Kidney (tissue), 14 donors: ENCODE results near the gene BTC. TPM values are rescaled to one million over a fixed set of nuclear protein-coding genes. Genes with fewer than 3 reads are reported as not detected.
"Not testable (repeated sequence)": the region's sequence is repeated elsewhere in the genome, so short reads cannot be mapped to it uniquely, and the experiment has no call there.

Experiments used
- DNase-seq, 5 donors: peaks; one replicate each; pipeline ENCODE4 v3.0.0-alpha.2; 2013 to 2020
- FAIRE-seq: peaks from 2 replicates; lab custom pipeline; 2012; peaks lifted over from hg19 to GRCh38; lab: Jason Lieb, UNC
- H3K27ac ChIP-seq, 2 donors: one replicate each; pipeline ENCODE4 v1.7.0; 2013; ENCODE audit warnings: low read depth in 2 of 2, low read length in 2 of 2, inconsistent platforms in 1 of 2
- H3K27me3 ChIP-seq: one replicate; pipeline ENCODE4 v1.7.1; 2013; ENCODE audit warnings: low read length, inconsistent platforms; ENCODE audit not compliant: control insufficient read depth, insufficient read depth
- H3K36me3 ChIP-seq, 3 donors: one replicate each; pipeline versions ENCODE4 v1.7.0 to v1.7.1; 2013; ENCODE audit warnings: low read length in 3 of 3, control low read depth in 1 of 3, inconsistent platforms in 1 of 3; ENCODE audit not compliant: insufficient read depth in 3 of 3, control insufficient read depth in 2 of 3
- H3K4me1 ChIP-seq, 3 donors: one replicate each; pipeline versions ENCODE4 v1.7.0 to v1.7.1; 2013; ENCODE audit warnings: low read length in 3 of 3, inconsistent platforms in 1 of 3, low read depth in 1 of 3; ENCODE audit not compliant: control insufficient read depth in 2 of 3, insufficient read depth in 2 of 3
- H3K4me3 ChIP-seq, 3 donors: one replicate each; pipeline versions ENCODE4 v1.7.0 to v1.8.1; 2013; ENCODE audit warnings: low read length in 3 of 3, control low read depth in 1 of 3, inconsistent platforms in 1 of 3
- H3K9ac ChIP-seq, 3 donors: one replicate each; pipeline versions ENCODE4 v1.7.0 to v1.7.1; 2013; ENCODE audit warnings: low read length in 3 of 3, control low read depth in 1 of 3, inconsistent platforms in 1 of 3
- H3K9me3 ChIP-seq, 3 donors: one replicate each; pipeline versions ENCODE4 v1.7.0 to v1.7.1; 2013; ENCODE audit warnings: low read length in 3 of 3, control low read depth in 1 of 3, inconsistent platforms in 1 of 3; ENCODE audit not compliant: control insufficient read depth in 2 of 3, insufficient read depth in 1 of 3
- CTCF ChIP-seq: IDR thresholded peaks from 3 replicates; pipeline ENCODE4 v1.5.1; 2012; ENCODE audit warnings: mild to moderate bottlenecking, moderate library complexity, borderline replicate concordance; ENCODE audit not compliant: insufficient read depth; ENCODE audit errors: extremely low read depth
- intact Hi-C: fragments of 100-400 bp; cut with DNase I; formaldehyde crosslinking; loops from one replicate; pipeline ENCODE4 v1.11.1; 2022
- polyA plus RNA-seq: library from polyadenylated mRNA; stranded (reverse); fragments of 350-450 nt; fragmentation: Illumina TruSeq; extraction: RNeasy Lipid Tissue Mini Kit (QIAGEN cat#74804); gene quantifications from one replicate; pipeline ENCODE4 v1.2.3, GENCODE V29; 2014; ENCODE audit warnings: low read depth, low replicate concordance; ENCODE audit not compliant: insufficient read depth
- total RNA-seq: library from RNA; stranded (reverse); fragmentation: NEBNext Ultra II Directional; extraction: Animal tissue kit (Norgen Biotek cat#: 25700); gene quantifications from one replicate; pipeline ENCODE4 v1.2.1, GENCODE V29; 2021
- donor health status: control.
- donor health status: control.
- donor health status: control.
- donor health status: control.
- donor health status: control.
- donor health status: DM: yes; HTN: yes; CAD: no.
- donor health status: Normal renal cell carcinoma (clear cell type).

Gene BTC
- total and polyA plus RNA-seq, 2 donors from 2014 or later = 6.0 TPM

- H3K9ac ChIP-seq = no peak overlapping the region
- H3K4me3 ChIP-seq = no peak overlapping the region
- intact Hi-C loops = no loop called here
- H3K27ac ChIP-seq = no peak overlapping the region
- H3K27me3 ChIP-seq = no peaks in the 10 kb centered on the region
- no peak for FAIRE-seq
- H3K9me3 ChIP-seq = no peaks in the 10 kb centered on the region
- H3K4me1 ChIP-seq = no peaks in the 10 kb centered on the region
- no peaks in the 10 kb centered on the region for H3K36me3 ChIP-seq
- no peak for TF ChIP-seq CTCF
- no peak for DNase-seq
Measured at GRCh38 chr4:74814052-74814451, 19.7 kb upstream of the BTC start.

- DNase-seq, FAIRE-seq, H3K36me3 ChIP-seq, H3K27me3 ChIP-seq, H3K4me3 ChIP-seq, H3K9me3 ChIP-seq, H3K9ac ChIP-seq, H3K4me1 ChIP-seq, H3K27ac ChIP-seq, intact Hi-C loops: not testable (repeated sequence)
Measured at GRCh38 chr4:74812056-74812455, 17.7 kb upstream of the BTC start.

GRCh38 chr4:74805601-74806000 lies 11.3 kb upstream of the BTC start:
- no peaks in the 10 kb centered on the region for H3K27me3 ChIP-seq
- no peak for TF ChIP-seq CTCF
- FAIRE-seq = no peak

GRCh38 chr4:74800310-74800709 lies 6.0 kb upstream of the BTC start:
- H3K27ac ChIP-seq = no peak overlapping the region
- no peak for FAIRE-seq
- H3K4me1 ChIP-seq = no peaks in the 10 kb centered on the region
- no peak overlapping the region for H3K4me3 ChIP-seq
- no peaks in the 10 kb centered on the region for H3K36me3 ChIP-seq
- TF ChIP-seq CTCF = no peak
- DNase-seq = no peak
- H3K27me3 ChIP-seq = no peaks in the 10 kb centered on the region
- intact Hi-C loops = no loop called here
- no peaks in the 10 kb centered on the region for H3K9me3 ChIP-seq
- H3K9ac ChIP-seq = no peak overlapping the region

More at GRCh38 chr4:74805601-74806000, 11.3 kb upstream of the BTC start:
- Histone ChIP-seq H3K4me3 (no peak overlapping the region), H3K9me3 (no peaks in the 10 kb centered on the region), H3K9ac (no peak overlapping the region), H3K4me1 (no peaks in the 10 kb centered on the region), H3K36me3 (no peaks in the 10 kb centered on the region), H3K27ac (no peak overlapping the region)
- intact Hi-C loops = no loop called here
- DNase-seq = peak in 1 of 5 donors; percentile 1
